AG08396 (cell line): ENCODE data around the gene FBXO11.

ENCODE experiments used
- DNase-seq: peaks from one replicate; pipeline ENCODE4 v3.0.0; 2012; ENCODE audit warnings: low spot score, mixed read lengths

FBXO11 gene

GRCh38 chr2:47783486-47784351 lies 122.6 kb downstream of the FBXO11 start:
- peak; percentile 72 for DNase-seq

- peak; percentile 99 for DNase-seq
Measured at GRCh38 chr2:47782671-47783485, 123.4 kb downstream of the FBXO11 start, which contains the start of gene MSH6. TSS of gene MSH6 (plus strand) at chr2:47783145. CDS start at chr2:47783234, 89 bp downstream.

GRCh38 chr2:47782381-47782670 lies 124.0 kb downstream of the FBXO11 start:
- DNase-seq, result no peak

GRCh38 chr2:47779426-47779790 lies 126.9 kb downstream of the FBXO11 start:
- DNase-seq, result no peak

GRCh38 chr2:47778698-47779425 lies 127.4 kb downstream of the FBXO11 start:
- no peak for DNase-seq

GRCh38 chr2:47777277-47777937 lies 128.9 kb downstream of the FBXO11 start:
- no peak for DNase-seq

- DNase-seq, result no peak
Measured at GRCh38 chr2:47774567-47774966, 131.7 kb downstream of the FBXO11 start.

- no peak for DNase-seq
Measured at GRCh38 chr2:47772343-47772742, 134.0 kb downstream of the FBXO11 start.

- DNase-seq, result peak; percentile 74
Measured at GRCh38 chr2:47771211-47771610, 135.1 kb downstream of the FBXO11 start.

GRCh38 chr2:47769318-47769717 lies 137.0 kb downstream of the FBXO11 start:
- no peak for DNase-seq

GRCh38 chr2:47767880-47768609 lies 138.3 kb downstream of the FBXO11 start:
- DNase-seq, result peak; percentile 69

- DNase-seq, result no peak
Measured at GRCh38 chr2:47767497-47767844, 138.8 kb downstream of the FBXO11 start.

GRCh38 chr2:47751856-47752414 lies 154.4 kb downstream of the FBXO11 start:
- no peak for DNase-seq

- DNase-seq, result no peak
Measured at GRCh38 chr2:47747878-47748277, 158.4 kb downstream of the FBXO11 start.

- no peak for DNase-seq
Measured at GRCh38 chr2:47744074-47744473, 162.2 kb downstream of the FBXO11 start.

GRCh38 chr2:47741637-47742036 lies 164.7 kb downstream of the FBXO11 start:
- DNase-seq, result no peak

- no peak for DNase-seq
Measured at GRCh38 chr2:47741101-47741500, 165.2 kb downstream of the FBXO11 start.
